Vagina (tissue), 2 donors: ENCODE results near the gene DDA1. TPM values are rescaled to one million over a fixed set of nuclear protein-coding genes. Genes with fewer than 3 reads are reported as not detected.

Source experiments
- DNase-seq, 2 donors: peaks; one replicate each; pipeline ENCODE4 v3.0.0-alpha.2; 2017; ENCODE audit errors: extremely low spot score in 2 of 2
- H3K27ac ChIP-seq: fragments of 200-600 bp; sonication (generic); one replicate; pipeline ENCODE4 v1.5.1; 2019
- H3K27me3 ChIP-seq: fragments of 200-600 bp; sonication (generic); one replicate; pipeline ENCODE4 v1.5.1; 2019
- H3K36me3 ChIP-seq, 2 donors: fragments of 200-600 bp; sonication (generic); one replicate each; pipeline ENCODE4 v1.5.1; 2017 to 2019
- H3K4me1 ChIP-seq: fragments of 200-600 bp; sonication (generic); one replicate; pipeline ENCODE4 v1.5.1; 2019
- H3K4me3 ChIP-seq, 2 donors: fragments of 200-600 bp; sonication (generic); 1 replicate in 1 of 2; 2 replicates in 1 of 2; pipeline ENCODE4 v1.5.1; 2016 to 2019
- H3K9me3 ChIP-seq: fragments of 200-600 bp; sonication (generic); one replicate; pipeline ENCODE4 v1.5.1; 2019
- CTCF ChIP-seq, 3 experiments: fragments of 450-650 bp in 2 of 3; fragments of 200-600 bp in 1 of 3; sonication (generic) in 1 of 3; IDR thresholded peaks; one replicate each; pipeline ENCODE4 v1.5.1; 2017 to 2019; ENCODE audit warnings: antibody characterized with exemption in 3 of 3, mild to moderate bottlenecking in 2 of 3, moderate library complexity in 2 of 3
- POLR2A ChIP-seq, 2 donors: fragments of 450-650 bp; IDR thresholded peaks; one replicate each; pipeline ENCODE4 v1.6.1; 2017; ENCODE audit warnings: antibody characterized with exemption in 2 of 2, mild to moderate bottlenecking in 2 of 2, moderate library complexity in 2 of 2
- POLR2AphosphoS5 ChIP-seq, 2 donors: sonication (generic); formaldehyde crosslinking; IDR thresholded peaks; one replicate each; pipeline ENCODE4 v1.9.0; 2017; ENCODE audit warnings: antibody characterized with exemption in 2 of 2, mild to moderate bottlenecking in 2 of 2, low read depth in 1 of 2; ENCODE audit not compliant: insufficient read depth in 1 of 2
- intact Hi-C: fragments of 100-400 bp; cut with DNase I; formaldehyde crosslinking; loops from one replicate; pipeline ENCODE4 v1.15.1; 2023
- total RNA-seq: library from RNA; depleted of rRNA; stranded (reverse); fragments of >200 nt; gene quantifications from one replicate; pipeline ENCODE4 v1.2.3, GENCODE V29; 2016

DDA1 gene
- total RNA-seq, 1 donor from 2014 or later = 12.0 TPM

GRCh38 chr19:17281391-17282304 is 27.7 kb upstream of the DDA1 start, which contains the start of gene ANKLE1:
Gene ANKLE1, plus strand, starts transcription at chr19:17281901. Its CDS starts 20 bp downstream, at chr19:17281921.
- peak within 1 kb of the TSS; percentile 27 to 32 for H3K4me3 ChIP-seq
- no peak for TF ChIP-seq CTCF (IDR thresholded peaks at IDR 0.05)
- no peak for TF ChIP-seq POLR2A (IDR thresholded peaks at IDR 0.05)
- TF ChIP-seq POLR2AphosphoS5 (IDR thresholded peaks at IDR 0.05; ENCODE audit: insufficient read depth in 1 of 2, low read depth in 1 of 2) = no peak
- H3K4me1 ChIP-seq = peaks cover 16% of the 10 kb centered on the region
- H3K9me3 ChIP-seq = no peaks in the 10 kb centered on the region
- H3K36me3 ChIP-seq = peaks cover 0 to 10% of the 10 kb centered on the region in 2 donors
- no peak for DNase-seq
- intact Hi-C loops = loop anchor here (5.0 kb wide), 1 partner anchor 214 kb away; no protein-coding TSS in a partner anchor
- no peak within 1 kb of the TSS for H3K27ac ChIP-seq
- no peaks in the 10 kb centered on the region for H3K27me3 ChIP-seq

- DNase-seq = no peak
- Histone ChIP-seq H3K36me3 (peaks cover 0 to under 1% of the 10 kb centered on the region in 2 donors), H3K27me3 (no peaks in the 10 kb centered on the region), H3K9me3 (no peaks in the 10 kb centered on the region), H3K4me3 (peak overlapping the region; percentile 27 to 32), H3K4me1 (peaks cover 16% of the 10 kb centered on the region), H3K27ac (no peak overlapping the region)
- intact Hi-C loops = loop anchor here (5.0 kb wide), 1 partner anchor 215 kb away; no protein-coding TSS in a partner anchor
- TF ChIP-seq POLR2A (IDR thresholded peaks at IDR 0.05) = no peak
- TF ChIP-seq CTCF (IDR thresholded peaks at IDR 0.05) = peak; percentile 76 to 92 (median 91)
- TF ChIP-seq POLR2AphosphoS5 (IDR thresholded peaks at IDR 0.05; ENCODE audit: insufficient read depth in 1 of 2, low read depth in 1 of 2) = no peak
These were observed 26.8 kb upstream of the DDA1 start for GRCh38 chr19:17282488-17283125.

GRCh38 chr19:17283504-17283996 is 25.8 kb upstream of the DDA1 start:
- Histone ChIP-seq H3K27ac (no peak overlapping the region), H3K4me1 (peaks cover 16% of the 10 kb centered on the region), H3K4me3 (no peak overlapping the region), H3K36me3 (no peaks in the 10 kb centered on the region), H3K27me3 (no peaks in the 10 kb centered on the region), H3K9me3 (no peaks in the 10 kb centered on the region)
- no peak for TF ChIP-seq POLR2A (IDR thresholded peaks at IDR 0.05)
- TF ChIP-seq CTCF (IDR thresholded peaks at IDR 0.05) = no peak
- TF ChIP-seq POLR2AphosphoS5 (IDR thresholded peaks at IDR 0.05; ENCODE audit: insufficient read depth in 1 of 2, low read depth in 1 of 2) = no peak
- intact Hi-C loops = loop anchor here (5.0 kb wide), 1 partner anchor 216 kb away; no protein-coding TSS in a partner anchor
- DNase-seq = no peak

GRCh38 chr19:17285415-17286135 is 23.8 kb upstream of the DDA1 start:
- peaks cover 16% of the 10 kb centered on the region for H3K4me1 ChIP-seq
- DNase-seq = no peak
- no peaks in the 10 kb centered on the region for H3K27me3 ChIP-seq
- no peak overlapping the region for H3K27ac ChIP-seq
- intact Hi-C loops = no loop called here
- H3K9me3 ChIP-seq = no peaks in the 10 kb centered on the region
- TF ChIP-seq CTCF (IDR thresholded peaks at IDR 0.05) (no peak), POLR2A (IDR thresholded peaks at IDR 0.05) (no peak)
- H3K36me3 ChIP-seq = no peaks in the 10 kb centered on the region
- H3K4me3 ChIP-seq = no peak overlapping the region
